K562 (cell line): ENCODE measurements around the gene SLC17A2. TPM values are rescaled to one million over a fixed set of nuclear protein-coding genes. Genes with fewer than 3 reads are reported as not detected.

ENCODE experiments used
- DDX20 ChIP-seq: fragments of 450-650 bp; IDR thresholded peaks from 2 replicates; pipeline ENCODE4 v1.6.1; 2016; ENCODE audit warnings: missing genetic modification characterization, low read depth, mild to moderate bottlenecking, missing compliant biosample characterization, moderate library complexity
- DMBX1 ChIP-seq: fragments of 250-450 bp; sonication (Bioruptor Pico); IDR thresholded peaks from 2 replicates; pipeline ENCODE4 v1.8.0; 2022; ENCODE audit warnings: inconsistent platforms, mild to moderate bottlenecking, moderate library complexity, borderline replicate concordance
- FIP1L1 ChIP-seq: fragments of 200-400 bp; formaldehyde crosslinking; IDR thresholded peaks from 2 replicates; pipeline ENCODE4 v1.6.1; 2018; ENCODE audit warnings: mild to moderate bottlenecking, low read depth, low read length; ENCODE audit not compliant: poor library complexity, severe bottlenecking
- HMG20A ChIP-seq: fragments of 450-650 bp; formaldehyde crosslinking; conservative IDR thresholded peaks from 2 replicates; pipeline ENCODE4 v1.4.0; 2020; ENCODE audit warnings: mild to moderate bottlenecking, mixed read lengths
- MBD2 ChIP-seq: sonication (generic); IDR thresholded peaks from 2 replicates; pipeline ENCODE4 v1.6.1; 2016; ENCODE audit warnings: low read depth, borderline replicate concordance
- MTA1 ChIP-seq: fragments of 450-650 bp; IDR thresholded peaks from 2 replicates; pipeline ENCODE4 v1.6.1; 2017; ENCODE audit warnings: borderline replicate concordance
- POLR2B ChIP-seq: fragments of 450-650 bp; IDR thresholded peaks from 2 replicates; pipeline ENCODE4 v1.6.1; 2018; ENCODE audit warnings: low read depth; ENCODE audit not compliant: partially characterized antibody
- SRSF7 ChIP-seq: fragments of 200-400 bp; formaldehyde crosslinking; optimal IDR thresholded peaks from 2 replicates; pipeline ENCODE3; 2017; ENCODE audit warnings: mild to moderate bottlenecking, low read depth, low read length
- TBL1XR1 ChIP-seq, 2 experiments: IDR thresholded peaks; 2 replicates each; pipeline ENCODE4 v1.6.1; 2012; ENCODE audit warnings: improper control_type of control experiment in 2 of 2, low read length in 2 of 2, mild to moderate bottlenecking in 1 of 2
- ZBTB1 ChIP-seq: sonication (generic); formaldehyde crosslinking; IDR thresholded peaks from 2 replicates; pipeline ENCODE4 v1.8.1; 2023; ENCODE audit warnings: missing genetic modification reagents, low read depth, mild to moderate bottlenecking, borderline replicate concordance
- ZNF23 ChIP-seq: fragments of 250-450 bp; sonication (Bioruptor Pico); IDR thresholded peaks from 2 replicates; pipeline ENCODE4 v1.4.0; 2020; ENCODE audit warnings: mild to moderate bottlenecking
- ZNF282 ChIP-seq: sonication (generic); formaldehyde crosslinking; IDR thresholded peaks from 2 replicates; pipeline ENCODE4 v1.8.1; 2023; ENCODE audit warnings: missing genetic modification reagents
- ZNF324 ChIP-seq: fragments of 250-450 bp; sonication (Bioruptor Pico); IDR thresholded peaks from 2 replicates; pipeline ENCODE4 v1.4.0; 2020; ENCODE audit warnings: mild to moderate bottlenecking
- ZNF445 ChIP-seq: fragments of 250-450 bp; sonication (Bioruptor Pico); IDR thresholded peaks from 2 replicates; pipeline ENCODE4 v1.4.0; 2020; ENCODE audit warnings: low read depth, mild to moderate bottlenecking, moderate library complexity
- polyA plus RNA-seq, 8 experiments: library from polyadenylated mRNA; depleted of rRNA in 4 of 8; stranded (reverse) in 5 of 8; unstranded in 3 of 8; fragments of >200 nt; fragmentation: Nextera tagmentation in 2 of 8; fragmentation: Illumina TruSeq in 1 of 8; extraction: Ambion mirVana in 2 of 8; extraction: Trizol in 1 of 8; gene quantifications; 2 replicates each; pipeline versions ENCODE4 v1.2.1 to v1.2.3, GENCODE V29; 2011 to 2014; ENCODE audit warnings: inconsistent platforms in 1 of 8, missing spikeins in 1 of 8
- total RNA-seq, 7 experiments: library from RNA; depleted of rRNA in 6 of 7; stranded (reverse); fragments of >200 nt in 6 of 7; fragmentation: Illumina TruSeq in 2 of 7; extraction: Trizol in 2 of 7; gene quantifications; 2 replicates each; pipeline versions ENCODE4 v1.2.1 to v1.2.3, GENCODE V29; 2011 to 2021; ENCODE audit warnings: low replicate concordance in 1 of 7
- TF ChIP-seq, protein P1 (sequence below), 2 experiments: fragments of 450-650 bp; formaldehyde crosslinking in 1 of 2; IDR thresholded peaks; 2 replicates each; pipeline versions ENCODE4 v1.4.0 to v1.6.1; 2014 to 2020; ENCODE audit warnings: mild to moderate bottlenecking in 2 of 2, borderline replicate concordance in 1 of 2, low read depth in 1 of 2
- TF ChIP-seq, protein P2 (sequence below), 2 experiments: IDR thresholded peaks; 2 replicates each; pipeline ENCODE4 v1.6.1; 2011; ENCODE audit warnings: borderline replicate concordance in 1 of 2, control low read depth in 1 of 2, low read depth in 1 of 2, low read length in 1 of 2, mild to moderate bottlenecking in 1 of 2, mixed read lengths in 1 of 2, moderate library complexity in 1 of 2; ENCODE audit not compliant: insufficient read depth in 1 of 2, insufficient read length in 1 of 2, poor library complexity in 1 of 2, severe bottlenecking in 1 of 2; ENCODE audit errors: extremely low read depth in 1 of 2
- TF ChIP-seq, protein P3 (sequence below), 3 experiments: fragments of 200-800 bp in 1 of 3; sonication (Bioruptor generic) in 1 of 3; sonication (generic) in 1 of 3; formaldehyde crosslinking in 1 of 3; IDR thresholded peaks; 2 replicates each; pipeline versions ENCODE4 v1.6.1 to v1.8.0; 2016 to 2022; ENCODE audit warnings: mild to moderate bottlenecking in 2 of 3, missing compliant biosample characterization in 2 of 3, missing genetic modification characterization in 2 of 3, missing genetic modification reagents in 1 of 3

SLC17A2 gene
- total and polyA plus RNA-seq, 9 of the 15 experiments (the other 6 are each of a cell fraction or from before 2014, with no cell fraction given), result not detected

DNA sequence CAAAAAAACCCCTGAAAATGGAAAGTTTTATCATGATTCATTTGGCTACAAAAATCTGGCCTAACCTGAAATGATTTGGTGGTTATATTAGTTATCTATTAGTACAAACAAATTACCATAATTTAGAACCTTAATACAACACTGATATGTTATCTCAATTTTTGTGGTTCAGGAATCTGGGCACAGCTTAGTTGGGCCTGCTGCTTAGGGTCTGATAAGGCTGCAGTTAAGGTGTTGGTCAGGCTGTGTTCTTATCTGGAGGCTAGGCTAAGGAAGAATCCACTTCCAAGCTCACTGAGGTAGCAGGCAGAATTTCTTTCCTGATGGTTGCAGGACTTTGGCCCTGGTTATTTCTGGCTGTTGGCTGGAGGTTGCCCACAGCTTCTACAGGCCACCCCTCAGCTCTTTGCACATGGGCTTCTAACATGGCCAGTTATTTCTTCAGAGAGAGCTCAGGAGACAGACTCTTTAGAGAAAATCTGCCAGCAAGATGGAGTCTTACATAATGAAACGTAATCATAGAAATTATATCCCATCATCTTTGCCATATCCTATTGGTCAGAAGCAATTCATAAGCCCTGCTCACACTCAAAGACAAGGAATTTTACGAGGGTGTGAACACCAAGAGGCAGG, 43.5 kb upstream of the SLC17A2 start (continued):
- no peak for TF ChIP-seq MBD2
- TF ChIP-seq ZNF23, result no peak
- TF ChIP-seq ZNF445 (CRISPR knock-in tag), result no peak
- TF ChIP-seq TBL1XR1 (IDR thresholded peaks at IDR 0.05; ENCODE audit: low read length in 2 of 2), result peak in 1 of 2 experiments; percentile 86; a peak in 1 of 4 replicates
- no peak for TF ChIP-seq POLR2B
- TF ChIP-seq, protein P1, sequence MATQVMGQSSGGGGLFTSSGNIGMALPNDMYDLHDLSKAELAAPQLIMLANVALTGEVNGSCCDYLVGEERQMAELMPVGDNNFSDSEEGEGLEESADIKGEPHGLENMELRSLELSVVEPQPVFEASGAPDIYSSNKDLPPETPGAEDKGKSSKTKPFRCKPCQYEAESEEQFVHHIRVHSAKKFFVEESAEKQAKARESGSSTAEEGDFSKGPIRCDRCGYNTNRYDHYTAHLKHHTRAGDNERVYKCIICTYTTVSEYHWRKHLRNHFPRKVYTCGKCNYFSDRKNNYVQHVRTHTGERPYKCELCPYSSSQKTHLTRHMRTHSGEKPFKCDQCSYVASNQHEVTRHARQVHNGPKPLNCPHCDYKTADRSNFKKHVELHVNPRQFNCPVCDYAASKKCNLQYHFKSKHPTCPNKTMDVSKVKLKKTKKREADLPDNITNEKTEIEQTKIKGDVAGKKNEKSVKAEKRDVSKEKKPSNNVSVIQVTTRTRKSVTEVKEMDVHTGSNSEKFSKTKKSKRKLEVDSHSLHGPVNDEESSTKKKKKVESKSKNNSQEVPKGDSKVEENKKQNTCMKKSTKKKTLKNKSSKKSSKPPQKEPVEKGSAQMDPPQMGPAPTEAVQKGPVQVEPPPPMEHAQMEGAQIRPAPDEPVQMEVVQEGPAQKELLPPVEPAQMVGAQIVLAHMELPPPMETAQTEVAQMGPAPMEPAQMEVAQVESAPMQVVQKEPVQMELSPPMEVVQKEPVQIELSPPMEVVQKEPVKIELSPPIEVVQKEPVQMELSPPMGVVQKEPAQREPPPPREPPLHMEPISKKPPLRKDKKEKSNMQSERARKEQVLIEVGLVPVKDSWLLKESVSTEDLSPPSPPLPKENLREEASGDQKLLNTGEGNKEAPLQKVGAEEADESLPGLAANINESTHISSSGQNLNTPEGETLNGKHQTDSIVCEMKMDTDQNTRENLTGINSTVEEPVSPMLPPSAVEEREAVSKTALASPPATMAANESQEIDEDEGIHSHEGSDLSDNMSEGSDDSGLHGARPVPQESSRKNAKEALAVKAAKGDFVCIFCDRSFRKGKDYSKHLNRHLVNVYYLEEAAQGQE (IDR thresholded peaks at IDR 0.05; ENCODE audit: borderline replicate concordance), result no peak
- TF ChIP-seq, protein P1 (CRISPR knock-in tag; IDR thresholded peaks at IDR 0.05; ENCODE audit: low read depth), result no peak
- TF ChIP-seq FIP1L1, result no peak
- 0 out of 2 replicates have a peak, but pooled peaks have one; percentile 19 for TF ChIP-seq DDX20 (tag)
- no peak for TF ChIP-seq DMBX1 (CRISPR knock-in tag)
- TF ChIP-seq MTA1, result peak; percentile 68; the same call in 1 of the 2 replicates
- TF ChIP-seq ZNF324 (CRISPR knock-in tag), result no peak
- TF ChIP-seq ZNF282 (CRISPR knock-in tag), result no peak
- TF ChIP-seq, protein P2, sequence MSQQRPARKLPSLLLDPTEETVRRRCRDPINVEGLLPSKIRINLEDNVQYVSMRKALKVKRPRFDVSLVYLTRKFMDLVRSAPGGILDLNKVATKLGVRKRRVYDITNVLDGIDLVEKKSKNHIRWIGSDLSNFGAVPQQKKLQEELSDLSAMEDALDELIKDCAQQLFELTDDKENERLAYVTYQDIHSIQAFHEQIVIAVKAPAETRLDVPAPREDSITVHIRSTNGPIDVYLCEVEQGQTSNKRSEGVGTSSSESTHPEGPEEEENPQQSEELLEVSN (IDR thresholded peaks at IDR 0.05; ENCODE audit: borderline replicate concordance in 1 of 2, extremely low read depth in 1 of 2, insufficient read depth in 1 of 2, insufficient read length in 1 of 2, low read depth in 1 of 2, low read length in 1 of 2, poor library complexity in 1 of 2, severe bottlenecking in 1 of 2), result no peak
- TF ChIP-seq, protein P3, sequence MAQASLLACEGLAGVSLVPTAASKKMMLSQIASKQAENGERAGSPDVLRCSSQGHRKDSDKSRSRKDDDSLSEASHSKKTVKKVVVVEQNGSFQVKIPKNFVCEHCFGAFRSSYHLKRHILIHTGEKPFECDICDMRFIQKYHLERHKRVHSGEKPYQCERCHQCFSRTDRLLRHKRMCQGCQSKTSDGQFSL (CRISPR knock-in tag; IDR thresholded peaks at IDR 0.05), result no peak
- TF ChIP-seq, protein P3 (tag; IDR thresholded peaks at IDR 0.05), result no peak
- TF ChIP-seq ZBTB1, result no peak
- TF ChIP-seq SRSF7, result no peak
- TF ChIP-seq HMG20A (CRISPR knock-in tag), result peak; percentile 98
